ENCODE results near the gene SLC51B.

Gene SLC51B

DNA sequence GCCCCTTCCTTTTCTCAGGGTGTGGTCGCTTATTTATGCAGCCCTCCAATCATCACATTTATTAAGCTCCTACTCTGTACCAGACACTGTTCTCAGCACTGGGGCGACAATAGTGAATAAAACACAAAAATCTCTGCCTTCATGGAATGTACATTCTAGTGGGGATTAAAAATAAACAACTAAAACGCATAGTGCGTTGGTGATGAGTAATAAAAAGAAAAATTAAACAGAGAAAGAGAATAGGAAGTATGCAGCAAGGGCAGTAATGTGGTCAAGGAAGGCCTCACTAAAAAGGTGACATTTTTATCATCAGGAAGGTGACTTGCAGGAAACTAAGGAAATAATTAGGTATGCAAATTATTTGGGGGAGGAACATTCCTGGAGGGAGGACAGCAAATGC is 5.1 kb downstream of the SLC51B start:
- no peak for DNase-seq (ENCODE audit: low read depth in 2 of 2)
- no peak overlapping the region for H3K4me3 ChIP-seq (replicated peaks in 1 of 2; ENCODE audit: low read depth in 2 of 2, low read length in 2 of 2)
- TF ChIP-seq, protein P1, sequence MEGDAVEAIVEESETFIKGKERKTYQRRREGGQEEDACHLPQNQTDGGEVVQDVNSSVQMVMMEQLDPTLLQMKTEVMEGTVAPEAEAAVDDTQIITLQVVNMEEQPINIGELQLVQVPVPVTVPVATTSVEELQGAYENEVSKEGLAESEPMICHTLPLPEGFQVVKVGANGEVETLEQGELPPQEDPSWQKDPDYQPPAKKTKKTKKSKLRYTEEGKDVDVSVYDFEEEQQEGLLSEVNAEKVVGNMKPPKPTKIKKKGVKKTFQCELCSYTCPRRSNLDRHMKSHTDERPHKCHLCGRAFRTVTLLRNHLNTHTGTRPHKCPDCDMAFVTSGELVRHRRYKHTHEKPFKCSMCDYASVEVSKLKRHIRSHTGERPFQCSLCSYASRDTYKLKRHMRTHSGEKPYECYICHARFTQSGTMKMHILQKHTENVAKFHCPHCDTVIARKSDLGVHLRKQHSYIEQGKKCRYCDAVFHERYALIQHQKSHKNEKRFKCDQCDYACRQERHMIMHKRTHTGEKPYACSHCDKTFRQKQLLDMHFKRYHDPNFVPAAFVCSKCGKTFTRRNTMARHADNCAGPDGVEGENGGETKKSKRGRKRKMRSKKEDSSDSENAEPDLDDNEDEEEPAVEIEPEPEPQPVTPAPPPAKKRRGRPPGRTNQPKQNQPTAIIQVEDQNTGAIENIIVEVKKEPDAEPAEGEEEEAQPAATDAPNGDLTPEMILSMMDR (IDR thresholded peaks at IDR 0.05; ENCODE audit: low read depth, low read length), result no peak

GRCh38 chr15:65051266-65051665 is 6.1 kb downstream of the SLC51B start:
- TF ChIP-seq, protein P1 (IDR thresholded peaks at IDR 0.05; ENCODE audit: low read depth, low read length), result no peak

DNA sequence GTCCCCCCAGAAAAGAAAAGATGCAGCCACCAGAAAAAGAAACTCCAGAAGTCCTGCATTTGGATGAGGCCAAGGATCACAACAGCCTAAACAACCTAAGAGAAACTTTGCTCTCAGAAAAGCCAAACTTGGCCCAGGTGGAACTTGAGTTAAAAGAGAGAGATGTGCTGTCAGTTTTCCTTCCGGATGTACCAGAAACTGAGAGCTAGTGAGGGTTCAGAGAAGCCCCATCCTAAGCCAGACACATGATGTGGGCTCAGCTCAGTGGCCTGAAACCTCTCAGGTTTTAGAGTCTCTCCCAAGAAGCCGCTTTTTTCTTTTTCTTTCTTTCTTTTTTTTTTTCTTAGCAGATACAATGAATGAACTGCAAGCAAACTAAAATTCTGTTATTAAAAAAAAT is 7.8 kb downstream of the SLC51B start:
- TF ChIP-seq, protein P1 (IDR thresholded peaks at IDR 0.05; ENCODE audit: low read depth, low read length), result no peak
- no peak for DNase-seq (ENCODE audit: low read depth in 2 of 2)
- H3K4me3 ChIP-seq (replicated peaks in 1 of 2; ENCODE audit: low read depth in 2 of 2, low read length in 2 of 2), result no peak overlapping the region

More at GRCh38 chr15:65051266-65051665, 6.1 kb downstream of the SLC51B start:
- DNase-seq (ENCODE audit: low read depth in 2 of 2), result no peak
- no peak overlapping the region for H3K4me3 ChIP-seq (replicated peaks in 1 of 2; ENCODE audit: low read depth in 2 of 2, low read length in 2 of 2)

GRCh38 chr15:65054333-65055200 is 9.4 kb downstream of the SLC51B start:
- peak; percentile 76 to 77 for DNase-seq (ENCODE audit: low read depth in 2 of 2)
- TF ChIP-seq, protein P1 (IDR thresholded peaks at IDR 0.05; ENCODE audit: low read depth, low read length), result peak; percentile 98
- H3K4me3 ChIP-seq (replicated peaks in 1 of 2; ENCODE audit: low read depth in 2 of 2, low read length in 2 of 2), result no peak overlapping the region

GRCh38 chr15:65055201-65055870 is 10.1 kb downstream of the SLC51B start:
- H3K4me3 ChIP-seq (replicated peaks in 1 of 2; ENCODE audit: low read depth in 2 of 2, low read length in 2 of 2), result no peak overlapping the region
- TF ChIP-seq, protein P1 (IDR thresholded peaks at IDR 0.05; ENCODE audit: low read depth, low read length), result no peak
- no peak for DNase-seq (ENCODE audit: low read depth in 2 of 2)

GRCh38 chr15:65056106-65056505 is 10.9 kb downstream of the SLC51B start:
- TF ChIP-seq, protein P1 (IDR thresholded peaks at IDR 0.05; ENCODE audit: low read depth, low read length), result no peak
- H3K4me3 ChIP-seq (replicated peaks in 1 of 2; ENCODE audit: low read depth in 2 of 2, low read length in 2 of 2), result no peak overlapping the region
- no peak for DNase-seq (ENCODE audit: low read depth in 2 of 2)
